Prostate gland (tissue), 2 donors: Measurements from ENCODE around the gene ZNF211. TPM values are rescaled to one million over a fixed set of nuclear protein-coding genes. Genes with fewer than 3 reads are reported as not detected.

Source experiments
- DNase-seq: peaks from one replicate; pipeline ENCODE4 v3.0.0-alpha.2; 2019; ENCODE audit warnings: low spot score
- H3K27ac ChIP-seq, 2 donors: fragments of 200-600 bp; sonication (generic); 2 replicates each; pipeline ENCODE4 v1.5.1; 2017 to 2019
- H3K27me3 ChIP-seq: fragments of 200-600 bp; sonication (generic); replicated peaks from 2 replicates; pipeline ENCODE4 v1.5.1; 2019; ENCODE audit not compliant: insufficient read depth
- H3K36me3 ChIP-seq, 2 donors: fragments of 200-600 bp; sonication (generic); 1 replicate in 1 of 2; 2 replicates in 1 of 2; pipeline versions ENCODE4 v1.5.1 to v1.8.1; 2017 to 2019
- H3K4me1 ChIP-seq: fragments of 200-600 bp; sonication (generic); replicated peaks from 2 replicates; pipeline ENCODE4 v1.5.1; 2019
- H3K4me3 ChIP-seq, 2 donors: fragments of 200-600 bp; sonication (generic); 2 replicates each; pipeline ENCODE4 v1.5.1; 2017 to 2019
- H3K9me3 ChIP-seq: fragments of 200-600 bp; sonication (generic); 2 replicates; pipeline ENCODE4 v1.5.1; 2017
- CTCF ChIP-seq, 4 experiments: fragments of 200-600 bp in 2 of 4; fragments of 450-650 bp in 2 of 4; sonication (generic) in 2 of 4; IDR thresholded peaks; 1 replicate in 3 of 4; 2 replicates in 1 of 4; pipeline ENCODE4 v1.5.1; 2016 to 2019; ENCODE audit warnings: antibody characterized with exemption in 4 of 4, mild to moderate bottlenecking in 2 of 4, moderate library complexity in 2 of 4
- POLR2A ChIP-seq: fragments of 450-650 bp; IDR thresholded peaks from one replicate; pipeline ENCODE4 v1.6.1; 2016; ENCODE audit warnings: antibody characterized with exemption, mild to moderate bottlenecking
- POLR2AphosphoS5 ChIP-seq: sonication (generic); formaldehyde crosslinking; IDR thresholded peaks from one replicate; pipeline ENCODE4 v1.6.1; 2017; ENCODE audit warnings: antibody characterized with exemption
- WGBS: methylation state at CpG from one replicate; pipeline ENCODE4 v1.1.5; 2018; 5-methylcytosine and 5-hydroxymethylcytosine counted together
- intact Hi-C: fragments of 100-400 bp; cut with DNase I; formaldehyde crosslinking; loops from one replicate; pipeline ENCODE4 v1.14.2; 2022
- total RNA-seq, 2 donors: library from RNA; depleted of rRNA; stranded (reverse); fragments of >200 nt; gene quantifications; one replicate each; pipeline ENCODE4 v1.1.0, GENCODE V29; 2016

ZNF211 gene
- total RNA-seq, 2 donors from 2014 or later: 8.9 to 23.3 TPM

- DNase-seq: no peak
- Histone ChIP-seq H3K27me3 (no peaks in the 10 kb centered on the region), H3K9me3 (no peaks in the 10 kb centered on the region), H3K4me1 (no peaks in the 10 kb centered on the region), H3K4me3 (no peak overlapping the region), H3K27ac (no peak overlapping the region), H3K36me3 (no peaks in the 10 kb centered on the region)
- WGBS: 88% methylated on average over 1 of the region's 1 CpG
- intact Hi-C loops: no loop called here
- no peak for TF ChIP-seq POLR2AphosphoS5
- TF ChIP-seq POLR2A: no peak
- TF ChIP-seq CTCF (IDR thresholded peaks at IDR 0.05): no peak
Measured at GRCh38 chr19:57667228-57667627, 34.3 kb downstream of the ZNF211 start.

GRCh38 chr19:57668635-57669034, 35.7 kb downstream of the ZNF211 start, which contains the start of gene ZSCAN4:
ZSCAN4 (plus strand) TSS chr19:57668935; CDS start chr19:57676146, 7,211 bp downstream.
- TF ChIP-seq POLR2AphosphoS5: no peak
- TF ChIP-seq CTCF (IDR thresholded peaks at IDR 0.05): no peak
- TF ChIP-seq POLR2A: no peak
- Histone ChIP-seq H3K4me1 (no peaks in the 10 kb centered on the region), H3K27me3 (no peaks in the 10 kb centered on the region), H3K27ac (no peak within 1 kb of the TSS), H3K36me3 (no peaks in the 10 kb centered on the region), H3K9me3 (no peaks in the 10 kb centered on the region), H3K4me3 (no peak within 1 kb of the TSS)
- 90% methylated on average over 2 of the region's 2 CpGs for WGBS
- intact Hi-C loops: no loop called here
- no peak for DNase-seq

- no peaks in the 10 kb centered on the region for H3K27me3 ChIP-seq
- DNase-seq: no peak
- TF ChIP-seq CTCF (IDR thresholded peaks at IDR 0.05) (no peak), POLR2AphosphoS5 (no peak), POLR2A (no peak)
- H3K36me3 ChIP-seq: no peaks in the 10 kb centered on the region
- H3K4me1 ChIP-seq: no peaks in the 10 kb centered on the region
- H3K4me3 ChIP-seq: no peak overlapping the region
- intact Hi-C loops: no loop called here
- no peak overlapping the region for H3K27ac ChIP-seq
- no peaks in the 10 kb centered on the region for H3K9me3 ChIP-seq
- 60% methylated on average over 7 of the region's 7 CpGs for WGBS
Measured at GRCh38 chr19:57671124-57671895, 38.3 kb downstream of the ZNF211 start.

GRCh38 chr19:57672466-57672865, 39.5 kb downstream of the ZNF211 start:
- H3K9me3 ChIP-seq: no peaks in the 10 kb centered on the region
- H3K36me3 ChIP-seq: no peaks in the 10 kb centered on the region
- H3K27ac ChIP-seq: no peak overlapping the region
- TF ChIP-seq CTCF (IDR thresholded peaks at IDR 0.05) (no peak), POLR2AphosphoS5 (no peak), POLR2A (no peak)
- no peak for DNase-seq
- H3K4me3 ChIP-seq: no peak overlapping the region
- peaks cover 3% of the 10 kb centered on the region for H3K27me3 ChIP-seq
- intact Hi-C loops: no loop called here
- 76% methylated on average over 4 of the region's 4 CpGs for WGBS
- H3K4me1 ChIP-seq: no peaks in the 10 kb centered on the region

- intact Hi-C loops: no loop called here
- Histone ChIP-seq H3K27ac (no peak overlapping the region), H3K4me1 (no peaks in the 10 kb centered on the region), H3K27me3 (peaks cover 3% of the 10 kb centered on the region), H3K9me3 (no peaks in the 10 kb centered on the region), H3K4me3 (no peak overlapping the region), H3K36me3 (no peaks in the 10 kb centered on the region)
- TF ChIP-seq CTCF (IDR thresholded peaks at IDR 0.05) (no peak), POLR2AphosphoS5 (no peak), POLR2A (no peak)
- 69% methylated on average over 2 of the region's 2 CpGs for WGBS
- no peak for DNase-seq
Measured at GRCh38 chr19:57675881-57676280, 42.9 kb downstream of the ZNF211 start.
